HepG2 (cell line): Measurements from ENCODE around the gene DNAJC18. TPM values are rescaled to one million over a fixed set of nuclear protein-coding genes. Genes with fewer than 3 reads are reported as not detected.
"Not testable (repeated sequence)": the region's sequence is repeated elsewhere in the genome, so short reads cannot be mapped to it uniquely, and the experiment has no call there.

Experiments
- ATAC-seq: fragments of 200-7000 bp; cut with Tn5 transposase; 3 replicates; pipeline ENCODE4 v1.9.1; 2020; ENCODE audit warnings: mild to moderate bottlenecking, moderate library complexity
- BruUV-seq: library from RNA; stranded (reverse); fragments of 400-500 nt; replicated peaks from 2 replicates; lab custom pipeline; 2021; lab: Mats Ljungman, UMichigan
- CTCF ChIA-PET: fragments of 300-600 bp; formaldehyde crosslinking; extraction: SDS; loops from one replicate; lab custom pipeline; 2021; ENCODE audit warnings: low total read pairs, inconsistent platforms, low intra/inter-chr PET ratio; lab: Yijun Ruan, JAX
- POLR2A ChIA-PET: fragments of 350-600 bp; sonication (Branson Sonifier 250); formaldehyde crosslinking; loops from one replicate; lab custom pipeline; 2020; ENCODE audit warnings: antibody characterized with exemption, inconsistent platforms; lab: Yijun Ruan, JAX
- DNase-seq: peaks from one replicate; pipeline ENCODE4 v3.0.0-alpha.2; 2015; ENCODE audit warnings: low spot score
- FAIRE-seq: peaks from 3 replicates; lab custom pipeline; 2011; peaks lifted over from hg19 to GRCh38; lab: Jason Lieb, UNC
- H2AFZ ChIP-seq: one replicate; pipeline ENCODE4 v1.6.1; 2011; ENCODE audit warnings: low read length, inconsistent platforms
- H3K27ac ChIP-seq: fragments of 300-600 bp; 3 replicates; pipeline ENCODE4 v1.8.0; 2011; ENCODE audit warnings: mixed run types, mild to moderate bottlenecking, mixed read lengths, low read length, inconsistent platforms; ENCODE audit not compliant: insufficient read depth; ENCODE audit errors: extremely low read length
- H3K27me3 ChIP-seq, 2 experiments: fragments of 200-600 bp in 1 of 2; 2 replicates in 1 of 2; 3 replicates in 1 of 2; pipeline versions ENCODE4 v1.6.0 to v1.8.0; 2011; ENCODE audit warnings: low read length in 2 of 2, mild to moderate bottlenecking in 2 of 2, moderate library complexity in 2 of 2, inconsistent platforms in 1 of 2; ENCODE audit not compliant: insufficient read depth in 2 of 2, control insufficient read depth in 1 of 2
- H3K36me3 ChIP-seq, 2 experiments: fragments of 200-600 bp in 1 of 2; replicated peaks in 1 of 2; 2 replicates in 1 of 2; 3 replicates in 1 of 2; pipeline versions ENCODE4 v1.5.1 to v1.8.0; 2011; ENCODE audit warnings: low read length in 2 of 2, inconsistent platforms in 1 of 2; ENCODE audit not compliant: insufficient read depth in 2 of 2, control insufficient read depth in 1 of 2
- H3K4me1 ChIP-seq: 2 replicates; pipeline ENCODE4 v1.5.1; 2012; ENCODE audit warnings: low read length, inconsistent platforms; ENCODE audit not compliant: insufficient read depth
- H3K4me2 ChIP-seq: 2 replicates; pipeline ENCODE4 v1.6.0; 2011; ENCODE audit warnings: low read depth, low read length, inconsistent platforms
- H3K4me3 ChIP-seq, 3 experiments: fragments of 200-600 bp in 1 of 3; sonication (generic), shearing (Covaris generic) in 1 of 3; replicated peaks in 1 of 3; 2 replicates each; pipeline ENCODE4 v1.5.1; 2011 to 2016; ENCODE audit warnings: low read length in 3 of 3, inconsistent platforms in 2 of 3, low read depth in 2 of 3, mild to moderate bottlenecking in 2 of 3, control low read depth in 1 of 3, mixed read lengths in 1 of 3; ENCODE audit not compliant: insufficient read depth in 1 of 3
- H3K79me2 ChIP-seq: one replicate; pipeline ENCODE4 v1.6.1; 2011; ENCODE audit warnings: low read length, inconsistent platforms; ENCODE audit not compliant: insufficient read depth
- H3K9ac ChIP-seq: 2 replicates; pipeline ENCODE4 v1.6.0; 2011; ENCODE audit warnings: mild to moderate bottlenecking, low read depth, low read length, inconsistent platforms; ENCODE audit not compliant: insufficient read depth
- H3K9me3 ChIP-seq: 2 replicates; pipeline ENCODE4 v1.5.1; 2012; ENCODE audit warnings: mild to moderate bottlenecking, low read length
- H4K20me1 ChIP-seq: 2 replicates; pipeline ENCODE4 v1.6.0; 2011; ENCODE audit warnings: inconsistent platforms, mild to moderate bottlenecking, low read length, moderate library complexity; ENCODE audit not compliant: insufficient read depth
- BHLHE40 ChIP-seq: IDR thresholded peaks from 2 replicates; pipeline ENCODE4 v1.6.1; 2011; ENCODE audit warnings: low read length, improper control_type of control experiment
- ZNF431 ChIP-seq: sonication (generic); formaldehyde crosslinking; IDR thresholded peaks from 2 replicates; pipeline ENCODE4 v1.9.0; 2022; ENCODE audit warnings: missing genetic modification reagents, low read depth, mild to moderate bottlenecking, borderline replicate concordance
- WGBS: methylation state at CpG from one replicate; pipeline ENCODE4 v1.1.6; 2017; ENCODE audit warnings: low lambda C conversion rate; 5-methylcytosine and 5-hydroxymethylcytosine counted together
- in situ Hi-C: cut with HindIII; loops from 2 replicates; pipeline ENCODE4 v1.10.0; 2017; ENCODE audit warnings: low pct_unique_long_range_greater_than_20kb; ENCODE audit not compliant: extremely low pct_ligation_motif_present
- intact Hi-C: fragments of 100-400 bp; cut with micrococcal nuclease; formaldehyde crosslinking; loops from one replicate; pipeline ENCODE4 v1.10.0; 2022; ENCODE audit not compliant: unreplicated experiment
- polyA plus RNA-seq, 8 experiments: library from polyadenylated mRNA; depleted of rRNA in 3 of 8; stranded (reverse) in 7 of 8; unstranded in 1 of 8; fragments of >200 nt; fragmentation: Illumina TruSeq in 4 of 8; extraction: Trizol in 4 of 8; gene quantifications; 2 replicates each; pipeline versions ENCODE4 v1.2.1 to v1.2.3, GENCODE V29; 2011 to 2016; ENCODE audit warnings: low read depth in 4 of 8, missing spikeins in 1 of 8, mixed read lengths in 1 of 8; ENCODE audit not compliant: insufficient read depth in 1 of 8
- total RNA-seq, 5 experiments: library from RNA; depleted of rRNA; stranded (reverse); fragments of >200 nt; fragmentation: Illumina TruSeq; extraction: Trizol; gene quantifications; 2 replicates each; pipeline ENCODE4 v1.2.3, GENCODE V29; 2016; ENCODE audit warnings: low read depth in 1 of 5
- TF ChIP-seq, protein P1 (sequence below): sonication (generic); formaldehyde crosslinking; IDR thresholded peaks from 2 replicates; pipeline ENCODE4 v1.4.0; 2020; ENCODE audit warnings: missing genetic modification reagents

The DNAJC18 gene
- total and polyA plus RNA-seq, 2 of the 13 experiments (the other 11 are each of a cell fraction or from before 2014, with no cell fraction given), result 6.5 to 6.6 TPM

DNA sequence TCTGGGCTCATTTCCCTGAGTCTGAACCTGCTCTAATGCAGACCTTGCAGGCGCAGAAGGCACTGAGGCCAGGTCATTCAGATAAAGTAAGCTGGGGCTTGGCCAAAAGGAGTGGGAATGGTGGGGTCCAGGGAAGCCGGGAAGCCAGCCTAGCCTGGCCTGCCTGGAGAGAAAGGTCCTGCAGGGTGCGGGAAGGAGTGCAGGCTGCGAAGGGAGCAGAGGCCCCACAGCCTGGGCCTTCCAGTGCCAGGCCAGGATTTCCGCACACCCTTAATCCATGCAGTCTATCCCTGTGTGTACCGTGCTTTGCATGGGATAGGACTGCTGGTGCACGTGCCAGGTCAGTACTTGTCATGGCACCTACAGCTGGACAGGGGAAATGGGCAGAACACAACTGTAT is 46.9 kb upstream of the DNAJC18 start (continued):
- TF ChIP-seq, protein P1, sequence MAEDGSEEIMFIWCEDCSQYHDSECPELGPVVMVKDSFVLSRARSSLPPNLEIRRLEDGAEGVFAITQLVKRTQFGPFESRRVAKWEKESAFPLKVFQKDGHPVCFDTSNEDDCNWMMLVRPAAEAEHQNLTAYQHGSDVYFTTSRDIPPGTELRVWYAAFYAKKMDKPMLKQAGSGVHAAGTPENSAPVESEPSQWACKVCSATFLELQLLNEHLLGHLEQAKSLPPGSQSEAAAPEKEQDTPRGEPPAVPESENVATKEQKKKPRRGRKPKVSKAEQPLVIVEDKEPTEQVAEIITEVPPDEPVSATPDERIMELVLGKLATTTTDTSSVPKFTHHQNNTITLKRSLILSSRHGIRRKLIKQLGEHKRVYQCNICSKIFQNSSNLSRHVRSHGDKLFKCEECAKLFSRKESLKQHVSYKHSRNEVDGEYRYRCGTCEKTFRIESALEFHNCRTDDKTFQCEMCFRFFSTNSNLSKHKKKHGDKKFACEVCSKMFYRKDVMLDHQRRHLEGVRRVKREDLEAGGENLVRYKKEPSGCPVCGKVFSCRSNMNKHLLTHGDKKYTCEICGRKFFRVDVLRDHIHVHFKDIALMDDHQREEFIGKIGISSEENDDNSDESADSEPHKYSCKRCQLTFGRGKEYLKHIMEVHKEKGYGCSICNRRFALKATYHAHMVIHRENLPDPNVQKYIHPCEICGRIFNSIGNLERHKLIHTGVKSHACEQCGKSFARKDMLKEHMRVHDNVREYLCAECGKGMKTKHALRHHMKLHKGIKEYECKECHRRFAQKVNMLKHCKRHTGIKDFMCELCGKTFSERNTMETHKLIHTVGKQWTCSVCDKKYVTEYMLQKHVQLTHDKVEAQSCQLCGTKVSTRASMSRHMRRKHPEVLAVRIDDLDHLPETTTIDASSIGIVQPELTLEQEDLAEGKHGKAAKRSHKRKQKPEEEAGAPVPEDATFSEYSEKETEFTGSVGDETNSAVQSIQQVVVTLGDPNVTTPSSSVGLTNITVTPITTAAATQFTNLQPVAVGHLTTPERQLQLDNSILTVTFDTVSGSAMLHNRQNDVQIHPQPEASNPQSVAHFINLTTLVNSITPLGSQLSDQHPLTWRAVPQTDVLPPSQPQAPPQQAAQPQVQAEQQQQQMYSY (CRISPR knock-in tag), result peak; percentile 95
- no peak for TF ChIP-seq ZNF431 (CRISPR knock-in tag)
- TF ChIP-seq BHLHE40, result peak; percentile 81
- TF ChIP-seq, all 625 proteins: peak for 5

DNA sequence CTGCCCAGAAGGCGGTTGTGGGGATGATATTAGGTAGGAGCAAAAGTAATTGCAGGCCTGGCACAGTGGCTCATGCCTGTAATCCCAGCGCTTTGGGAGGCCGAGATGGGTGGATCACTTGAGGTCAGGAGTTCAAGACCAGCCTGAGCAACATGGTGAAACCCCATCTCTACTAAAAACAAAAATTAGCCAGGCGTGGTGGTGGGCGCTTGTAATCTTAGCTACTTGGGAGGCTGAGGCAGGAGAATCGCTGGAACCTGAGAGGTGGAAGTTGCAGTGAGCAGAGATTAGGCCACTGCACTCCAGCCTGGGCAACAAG is 43.5 kb upstream of the DNAJC18 start:
- H3K27ac ChIP-seq, CTCF ChIA-PET, intact Hi-C loops, BruUV-seq, H2AFZ ChIP-seq, H3K36me3 ChIP-seq, H3K79me2 ChIP-seq, H4K20me1 ChIP-seq, H3K27me3 ChIP-seq, H3K9ac ChIP-seq, in situ Hi-C loops, ATAC-seq, FAIRE-seq, DNase-seq, H3K9me3 ChIP-seq: not testable (repeated sequence)
- WGBS, result 68% methylated on average over 6 of the region's 6 CpGs
- peak overlapping the region in 2 of 3 experiments; percentile 44 to 60; a peak in 2 of 6 replicates for H3K4me3 ChIP-seq
- POLR2A ChIA-PET, result interaction anchor here (1.5 to 2.6 kb wide), 3 partner anchors 20 to 78 kb away, joined by 4 to 24 read pairs (median 14); partner anchors contain the start of genes DNAJC18 and UBE2D2
- peaks cover 22% of the 10 kb centered on the region for H3K4me1 ChIP-seq
- H3K4me2 ChIP-seq, result peak overlapping the region; percentile 86
